Stimulated activated CD4-positive, alpha-beta T cell treated with anti-CD3 and anti-CD28 coated beads, Interleukin-2, amount 100 ng/mL, for 24 hours (primary cell): Measurements from ENCODE around the gene ZNFX1.
A peak's percentile ranks its signal among the peaks of the same experiment; 100 is the strongest.
"Not testable (repeated sequence)": the region's sequence is repeated elsewhere in the genome, so short reads cannot be mapped to it uniquely, and the experiment has no call there.

Experiments
- DNase-seq, 2 donors: peaks; one replicate each; pipeline ENCODE4 v3.0.0-alpha.2; 2020

The ZNFX1 gene

GRCh38 chr20:49278036-49278817 lies at the start of gene ZNFX1:
Gene ZNFX1 (minus strand): TSS chr20:49278057. CDS start chr20:49275839, 2,218 bp downstream.
- DNase-seq = peak; percentile 99

GRCh38 chr20:49326026-49326425 lies 48.2 kb upstream of the ZNFX1 start:
- no peak for DNase-seq

- no peak for DNase-seq
These were observed 46.4 kb upstream of the ZNFX1 start for GRCh38 chr20:49324306-49324705.

DNA sequence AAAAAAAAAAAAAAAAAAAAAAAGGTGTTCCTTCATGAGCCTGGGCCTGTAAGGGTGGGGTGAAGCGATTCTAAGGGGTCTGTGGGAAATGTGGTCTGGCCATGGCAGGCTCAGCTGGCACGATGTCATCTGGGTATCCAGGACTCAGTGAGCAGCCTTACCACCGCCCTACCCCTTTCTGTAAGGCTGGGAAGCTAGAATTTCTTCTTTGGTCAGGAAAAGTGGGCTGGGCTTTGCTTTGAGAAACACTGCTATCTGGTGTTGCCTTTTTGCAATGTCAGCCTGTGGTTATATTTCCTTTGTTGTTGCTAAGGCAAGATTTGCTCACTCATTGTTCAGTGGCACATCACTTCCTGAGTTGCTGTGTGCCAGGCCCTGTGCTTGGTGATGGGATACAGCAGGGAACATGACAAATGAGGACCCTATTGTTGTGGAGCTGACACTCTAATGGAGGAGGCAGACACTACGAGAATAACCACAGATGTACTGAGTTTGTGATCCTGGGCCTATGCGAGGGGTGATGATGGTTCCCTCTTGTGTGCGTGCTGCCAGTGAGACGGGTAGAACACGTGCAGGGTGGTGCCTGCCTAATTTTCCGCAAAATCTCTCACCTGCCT lies 45.9 kb upstream of the ZNFX1 start:
- DNase-seq = peak; percentile 21 to 22

GRCh38 chr20:49320460-49320859 lies 42.6 kb upstream of the ZNFX1 start:
- no peak for DNase-seq

DNA sequence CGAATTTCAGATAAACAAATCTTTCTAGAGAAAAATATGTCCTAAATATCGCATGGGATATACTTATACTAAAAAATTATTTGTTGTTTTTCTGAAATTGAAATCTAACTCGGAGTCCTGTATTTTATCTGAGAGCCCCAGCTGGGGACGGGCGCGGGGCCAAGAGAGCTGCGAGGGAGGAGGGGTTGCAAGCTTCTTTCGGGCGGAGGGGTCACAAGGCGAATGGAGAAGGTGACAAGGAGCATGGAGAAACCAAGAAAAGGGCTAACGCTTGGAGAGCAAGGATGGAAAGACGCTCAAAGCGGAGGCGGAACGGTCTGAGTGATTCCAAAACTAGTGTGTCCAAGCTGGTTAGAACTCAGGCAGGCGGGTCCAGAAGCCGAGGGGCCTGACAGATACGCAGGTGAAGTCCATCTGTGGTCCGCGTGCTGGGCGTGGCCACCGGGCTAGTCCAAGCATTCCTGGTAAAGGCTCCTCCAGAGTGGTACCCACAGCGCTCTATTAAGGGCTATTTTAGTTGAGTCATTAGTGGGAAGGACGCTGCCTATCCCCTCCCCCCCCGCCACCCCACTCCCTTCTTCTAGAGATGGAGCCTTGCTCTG lies 41.5 kb upstream of the ZNFX1 start:
- no peak for DNase-seq

DNA sequence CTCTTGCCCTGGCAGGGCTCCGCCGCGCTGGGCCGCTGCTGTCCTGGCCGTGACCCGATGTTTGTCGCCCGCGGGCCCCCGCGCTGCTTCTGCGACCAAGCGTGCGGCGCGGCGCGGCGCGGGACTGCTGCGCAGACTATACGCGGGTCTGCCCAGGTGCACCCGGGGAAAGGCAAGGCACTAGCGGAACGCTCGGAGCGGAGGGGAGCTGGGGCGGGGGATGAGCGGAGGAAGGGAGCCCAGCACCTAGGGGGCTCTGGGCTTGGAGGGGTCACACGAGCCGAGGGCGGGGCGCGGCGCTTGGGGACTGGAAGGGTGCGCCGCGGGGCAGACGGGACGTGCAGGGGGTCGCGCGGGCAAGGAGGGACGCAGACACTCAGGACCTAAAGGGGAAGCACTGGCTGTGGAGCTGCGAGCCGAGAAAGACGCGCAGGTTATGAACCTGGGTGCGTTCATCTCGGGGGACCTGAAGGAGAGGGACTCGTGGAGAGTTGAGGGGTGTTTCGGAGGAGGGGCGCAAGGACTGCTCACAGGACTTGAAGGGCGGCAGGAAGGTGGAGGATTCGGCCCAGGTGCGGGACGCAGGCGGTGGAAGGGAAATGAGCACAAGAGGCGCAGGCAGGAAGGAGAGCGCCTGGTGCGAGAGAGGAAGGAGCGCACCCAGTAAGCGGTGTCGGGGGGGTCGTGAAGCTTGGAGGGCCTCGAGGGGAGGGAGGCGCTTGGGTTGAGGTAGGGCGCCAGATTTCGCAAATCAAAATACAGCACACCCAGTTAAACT lies 40.8 kb upstream of the ZNFX1 start:
- peak in 1 of 2 donors; percentile 32 for DNase-seq

DNA sequence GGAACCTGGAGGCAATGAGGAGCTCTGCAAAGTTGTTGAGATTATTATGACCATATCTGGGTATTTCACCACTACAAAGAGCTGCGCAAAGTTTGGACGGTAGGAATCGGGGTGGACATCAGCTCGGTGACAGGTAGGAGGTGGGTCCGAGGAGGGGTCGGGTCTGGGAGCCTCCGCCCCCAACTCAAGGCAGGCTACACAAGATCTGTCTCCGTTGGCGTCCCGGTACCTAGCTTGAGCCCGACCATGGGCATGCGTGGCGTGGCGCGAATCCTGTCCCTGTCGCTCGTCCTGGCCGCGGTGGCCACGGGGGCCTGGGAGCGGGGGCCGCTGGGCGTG lies 40.2 kb upstream of the ZNFX1 start:
- no peak for DNase-seq

DNA sequence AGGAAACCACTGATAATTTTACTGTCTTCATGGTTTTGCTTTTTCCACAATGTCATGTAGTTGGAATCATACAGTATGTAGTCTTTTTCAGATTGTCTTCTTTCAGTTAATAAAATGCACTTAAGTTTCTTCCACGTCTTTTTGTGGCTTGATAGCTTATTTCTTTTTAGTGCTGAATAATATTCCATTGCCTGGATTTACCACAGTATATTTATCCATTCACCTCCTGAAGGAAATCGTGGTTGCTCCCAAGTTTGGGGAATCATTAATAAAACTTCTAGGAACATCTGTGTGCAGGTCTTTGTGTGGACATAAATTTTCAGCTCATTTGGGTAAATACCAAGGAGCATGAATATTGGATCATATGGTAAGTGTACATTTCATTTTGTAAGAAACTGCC lies 38.8 kb upstream of the ZNFX1 start:
- DNase-seq = no peak

- DNase-seq = no peak
These were observed 37.7 kb upstream of the ZNFX1 start for GRCh38 chr20:49315580-49315979.

GRCh38 chr20:49314052-49314451 lies 36.2 kb upstream of the ZNFX1 start:
- not testable (repeated sequence) for DNase-seq

DNA sequence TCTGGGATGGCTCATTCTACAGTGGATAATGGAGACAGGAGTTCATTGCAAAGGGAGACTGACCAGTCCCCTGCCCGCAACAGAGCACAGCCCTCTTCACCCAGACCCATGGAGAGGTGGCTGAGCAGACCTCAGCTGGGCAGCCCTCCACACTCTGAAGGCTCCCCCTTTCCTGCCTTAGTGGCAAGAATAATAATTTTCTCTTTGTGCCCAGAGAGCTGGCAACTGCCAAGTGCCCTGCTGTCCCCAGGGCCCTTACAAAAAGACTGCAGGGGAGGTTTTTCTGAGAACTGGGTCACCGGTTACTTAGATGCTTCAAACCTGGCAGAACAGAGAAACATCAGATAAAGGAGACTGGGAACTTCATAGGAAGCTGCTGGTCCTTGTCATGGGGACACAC lies 35.4 kb upstream of the ZNFX1 start:
- DNase-seq = no peak

- DNase-seq = no peak
These were observed 34.8 kb upstream of the ZNFX1 start for GRCh38 chr20:49312661-49313060.

- DNase-seq = no peak
These were observed 32.8 kb upstream of the ZNFX1 start for GRCh38 chr20:49310705-49311104.

GRCh38 chr20:49308875-49309274 lies 31.0 kb upstream of the ZNFX1 start:
- DNase-seq = no peak

GRCh38 chr20:49306903-49307620 lies 29.2 kb upstream of the ZNFX1 start:
- no peak for DNase-seq

GRCh38 chr20:49303065-49303552 lies 25.3 kb upstream of the ZNFX1 start:
- no peak for DNase-seq

DNA sequence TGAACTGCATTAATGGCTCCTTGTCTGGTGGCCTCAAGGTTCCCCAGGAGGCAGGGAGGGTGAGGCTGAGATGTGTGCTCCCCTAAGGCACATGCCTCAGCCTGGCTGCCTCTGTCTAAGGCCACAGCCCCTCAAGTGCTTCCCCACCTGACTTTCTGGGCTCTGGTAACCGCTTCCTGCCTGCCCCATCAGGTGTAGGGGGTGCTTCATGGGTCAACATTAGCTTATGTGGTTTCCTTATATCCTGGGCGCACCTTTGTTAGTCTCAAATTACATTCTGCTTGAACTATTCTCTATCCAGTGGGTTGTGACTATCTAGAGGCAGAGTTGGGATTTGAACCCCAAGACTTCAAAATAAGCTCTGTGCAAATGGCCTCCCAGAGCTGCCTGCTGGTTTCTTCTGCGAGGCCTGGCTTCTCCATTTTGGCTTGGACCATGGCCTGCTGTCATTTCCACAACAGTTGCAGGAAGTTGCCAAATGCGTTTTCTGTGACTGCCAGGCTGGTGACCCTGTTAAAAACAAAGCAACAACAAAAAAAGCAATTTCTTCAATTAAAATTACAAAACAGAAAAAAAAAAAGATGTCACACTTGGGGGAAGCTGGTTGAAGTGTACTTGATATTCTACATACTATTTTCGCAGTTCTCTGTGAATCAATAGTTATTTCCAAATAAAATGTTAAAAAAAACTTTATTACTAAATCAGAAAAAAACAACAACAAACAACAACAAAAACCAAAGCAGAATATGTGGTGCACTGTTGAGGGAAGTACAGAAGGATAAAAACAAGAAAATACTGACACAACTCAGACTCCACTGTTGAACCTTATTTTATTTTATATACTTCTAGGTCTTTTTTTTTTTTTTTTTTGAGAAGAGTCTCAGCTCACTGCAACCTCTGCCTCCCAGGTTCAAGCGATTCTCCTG lies 20.0 kb upstream of the ZNFX1 start:
- DNase-seq = no peak

- not testable (repeated sequence) for DNase-seq
These were observed 16.3 kb upstream of the ZNFX1 start for GRCh38 chr20:49294002-49294654.

GRCh38 chr20:49293122-49293521 lies 15.3 kb upstream of the ZNFX1 start:
- no peak for DNase-seq

- DNase-seq = no peak
These were observed 14.2 kb upstream of the ZNFX1 start for GRCh38 chr20:49292010-49292409.
